Measurements from ENCODE around the gene MEIG1.
"Not testable (repeated sequence)": the region's sequence is repeated elsewhere in the genome, so short reads cannot be mapped to it uniquely, and the experiment has no call there.

MEIG1 gene

GRCh38 chr10:14959221-14960057 is at the start of gene MEIG1:
Gene MEIG1 (plus strand): TSS chr10:14959388. CDS start chr10:14966469, 7,081 bp downstream.
- peak; percentile 93 for DNase-seq (ENCODE audit: low spot score)

DNA sequence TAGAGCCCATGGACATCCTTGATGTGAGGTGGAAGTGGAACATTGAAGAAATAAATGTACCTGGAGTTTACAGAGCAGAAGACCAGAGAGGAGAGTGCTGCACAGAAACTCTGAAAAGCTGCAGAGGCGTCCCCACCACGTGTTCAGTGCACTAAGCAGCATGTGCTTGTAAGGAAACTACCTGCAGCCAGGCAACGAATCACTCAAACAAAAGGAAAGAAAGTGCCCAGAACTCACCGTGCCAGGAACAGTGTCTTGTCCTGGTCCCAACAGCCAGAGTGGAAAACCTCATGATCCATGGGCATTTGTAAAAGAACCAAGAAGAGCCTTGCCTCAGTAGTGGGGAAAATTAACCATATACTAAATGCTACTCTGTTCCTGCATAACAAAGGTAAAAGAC is 48.2 kb upstream of the MEIG1 start:
- no peak for DNase-seq (ENCODE audit: low spot score)

GRCh38 chr10:14911801-14912200 is 47.4 kb upstream of the MEIG1 start:
- no peak for DNase-seq (ENCODE audit: low spot score)

- DNase-seq (ENCODE audit: low spot score): no peak
Observed at GRCh38 chr10:14916600-14916999, 42.6 kb upstream of the MEIG1 start.

DNA sequence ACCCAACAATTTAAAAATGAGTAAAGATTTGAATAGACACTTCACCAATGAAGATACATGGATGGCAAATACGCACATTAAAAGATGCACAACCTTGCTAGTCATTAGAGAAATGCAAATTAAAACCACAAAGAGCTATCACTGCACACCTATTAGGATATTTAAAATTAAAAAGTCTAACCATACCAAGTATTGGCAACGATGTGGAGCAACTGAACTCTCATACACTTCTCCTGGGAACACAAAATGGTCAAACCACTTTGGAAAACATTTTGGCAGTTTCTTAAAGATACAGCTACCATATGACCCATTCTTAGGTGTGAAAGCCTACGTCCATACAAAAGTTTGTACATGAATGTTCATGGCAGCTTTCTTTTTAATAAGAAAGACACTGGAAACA is 41.4 kb upstream of the MEIG1 start:
- DNase-seq (ENCODE audit: low spot score): no peak

DNA sequence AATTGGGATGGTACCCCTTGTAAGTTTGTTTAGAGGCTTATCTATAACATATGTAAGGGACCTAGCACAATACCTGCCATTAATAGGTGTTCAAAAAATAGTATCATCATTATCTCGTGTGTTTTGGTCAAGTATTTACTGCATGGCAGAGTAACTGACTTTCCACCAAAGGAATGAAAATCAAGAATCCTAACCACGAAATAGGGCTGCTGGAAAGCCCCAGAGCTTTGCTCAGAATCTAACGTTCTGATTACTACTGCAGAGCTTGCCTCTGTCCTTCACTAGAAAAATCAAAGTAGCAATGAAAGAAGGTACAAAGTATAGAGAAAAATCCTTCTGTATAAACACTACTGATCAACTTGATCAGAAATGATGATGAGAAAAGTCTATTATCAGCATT is 40.2 kb upstream of the MEIG1 start:
- DNase-seq (ENCODE audit: low spot score): no peak

GRCh38 chr10:14924013-14924412 is 35.2 kb upstream of the MEIG1 start:
- DNase-seq (ENCODE audit: low spot score): no peak

- DNase-seq (ENCODE audit: low spot score): no peak
Observed at GRCh38 chr10:14925268-14925667, 33.9 kb upstream of the MEIG1 start.

- no peak for DNase-seq (ENCODE audit: low spot score)
Observed at GRCh38 chr10:14926061-14926470, 33.1 kb upstream of the MEIG1 start.

GRCh38 chr10:14926722-14927416 is 32.3 kb upstream of the MEIG1 start:
- DNase-seq (ENCODE audit: low spot score): no peak

DNA sequence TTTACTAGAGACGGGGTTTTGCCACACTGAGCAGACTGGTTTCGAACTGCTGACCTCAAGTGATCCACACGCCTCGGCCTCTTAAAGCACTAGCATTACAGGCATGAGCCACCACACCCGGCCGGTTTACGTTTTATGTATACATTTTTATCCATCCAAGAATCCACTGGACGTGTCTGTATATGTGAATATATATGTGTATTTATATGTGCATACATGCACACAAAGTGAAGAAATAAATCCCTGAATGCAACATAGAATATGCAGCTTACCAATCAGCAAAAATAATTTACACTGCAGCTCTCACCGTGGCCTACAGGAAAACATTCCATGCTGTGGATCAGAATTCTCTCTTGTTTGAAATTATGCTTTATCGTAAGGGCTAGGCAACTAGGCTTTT is 28.6 kb upstream of the MEIG1 start:
- no peak for DNase-seq (ENCODE audit: low spot score)

DNA sequence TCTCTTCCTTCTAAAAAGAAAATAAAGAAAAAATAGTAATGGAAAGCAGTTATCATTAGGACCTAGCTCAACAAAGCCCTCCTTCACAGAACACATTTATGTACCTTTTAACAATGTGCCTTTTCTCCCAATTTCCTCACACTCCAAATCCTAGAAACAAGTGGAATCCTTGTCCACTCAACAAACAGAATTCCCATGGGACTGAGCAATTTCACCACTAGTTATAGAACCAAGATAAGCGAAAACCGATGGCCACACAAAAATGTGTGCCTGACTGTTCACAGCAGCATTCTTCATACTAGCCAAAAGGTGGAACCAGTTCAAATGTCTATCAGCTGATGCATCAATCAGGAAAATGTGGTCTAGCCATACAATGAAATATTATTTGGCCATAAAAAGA is 22.6 kb upstream of the MEIG1 start:
- DNase-seq (ENCODE audit: low spot score): no peak

GRCh38 chr10:14938971-14939370 is 20.2 kb upstream of the MEIG1 start:
- not testable (repeated sequence) for DNase-seq (ENCODE audit: low spot score)

- DNase-seq (ENCODE audit: low spot score): not testable (repeated sequence)
Observed at GRCh38 chr10:14942147-14942949, 16.8 kb upstream of the MEIG1 start.

GRCh38 chr10:14942950-14943338 is 16.2 kb upstream of the MEIG1 start:
- DNase-seq (ENCODE audit: low spot score): not testable (repeated sequence)

GRCh38 chr10:14945108-14945507 is 14.1 kb upstream of the MEIG1 start:
- no peak for DNase-seq (ENCODE audit: low spot score)

DNA sequence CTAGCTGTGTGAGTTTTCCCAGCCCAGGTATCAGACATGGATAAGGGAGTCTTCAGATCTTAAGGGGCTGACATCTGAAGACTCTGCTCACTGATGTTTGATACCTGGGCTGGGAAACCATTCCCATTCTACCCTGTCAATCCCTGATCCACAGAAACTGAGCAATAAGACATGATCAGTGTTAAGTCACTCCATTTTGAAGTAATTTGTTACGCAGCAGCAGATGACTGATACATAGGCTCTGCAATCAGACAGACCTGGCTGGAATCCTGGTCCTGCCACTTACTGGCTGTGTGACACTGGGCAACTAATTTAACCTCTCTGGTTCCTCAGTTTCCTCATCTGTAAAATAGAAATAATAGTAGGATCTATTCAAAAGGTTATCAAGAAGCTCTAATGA is 11.9 kb upstream of the MEIG1 start:
- DNase-seq (ENCODE audit: low spot score): no peak

- DNase-seq (ENCODE audit: low spot score): no peak
Observed at GRCh38 chr10:14949291-14949690, 9.9 kb upstream of the MEIG1 start.

DNA sequence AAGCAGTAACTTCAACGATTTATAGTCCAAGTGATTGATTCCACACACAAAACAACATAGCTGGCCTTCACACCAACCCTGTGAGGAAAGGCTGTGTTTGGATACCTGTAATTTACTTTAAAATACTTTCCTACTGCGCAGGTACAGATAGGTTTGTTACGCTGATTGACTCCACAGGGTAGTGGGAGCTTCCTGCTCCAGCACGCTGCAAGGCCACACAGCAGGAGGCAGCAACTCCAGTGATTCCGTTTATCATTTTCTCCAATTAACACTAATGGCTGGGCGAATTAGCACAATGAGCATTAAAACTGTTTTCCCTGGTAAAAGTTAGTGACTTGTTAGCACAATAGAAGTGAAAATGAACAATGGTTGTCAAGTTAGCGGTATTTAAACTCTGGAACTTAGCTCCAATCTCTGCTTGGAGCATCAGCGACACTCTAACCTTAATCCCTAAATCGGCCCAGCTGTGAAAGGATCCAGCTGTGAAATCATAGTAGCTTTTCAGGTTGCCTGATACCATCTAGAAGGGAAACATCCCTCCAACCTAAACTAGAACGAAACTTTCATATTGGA is 6.3 kb upstream of the MEIG1 start:
- no peak for DNase-seq (ENCODE audit: low spot score)

DNA sequence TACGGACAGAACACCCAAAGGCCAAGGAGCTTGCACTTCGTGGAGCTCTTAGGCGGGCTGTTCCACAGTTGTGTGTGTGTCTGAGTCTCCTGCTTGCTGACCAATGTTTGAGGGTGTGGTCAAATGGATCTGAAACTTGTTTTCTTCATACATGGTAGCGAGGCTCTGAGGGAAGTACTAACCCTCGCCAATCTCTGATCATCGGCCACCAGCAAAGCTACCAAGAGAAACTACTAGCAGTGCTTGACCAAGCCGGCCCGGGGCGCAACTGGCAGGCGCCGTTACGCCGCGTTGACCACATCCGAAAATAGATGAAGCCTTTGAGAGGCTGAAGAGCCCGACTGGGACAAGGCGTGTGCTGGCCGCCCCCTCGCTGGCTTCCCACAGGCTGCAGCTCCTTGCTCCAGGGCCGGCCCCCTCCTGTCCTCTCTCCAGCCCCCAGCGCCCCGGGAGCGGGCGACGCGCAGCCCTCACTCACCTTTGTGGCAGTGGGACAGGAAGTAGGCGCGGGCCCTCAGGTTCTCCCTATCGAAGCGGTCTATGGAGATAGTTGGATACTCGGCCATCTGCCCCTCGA is 5.7 kb upstream of the MEIG1 start:
- no peak for DNase-seq (ENCODE audit: low spot score)

GRCh38 chr10:14954001-14954770 is 5.0 kb upstream of the MEIG1 start, which contains the start of gene DCLRE1C:
Gene DCLRE1C (minus strand): TSS chr10:14954096. CDS start chr10:14954010, 86 bp downstream.
- DNase-seq (ENCODE audit: low spot score): peak; percentile 88

All from putamen (tissue), 1 donor.